Parathyroid adenoma (tissue), 2 donors: ENCODE measurements around the gene GSTM1.
"Not testable (repeated sequence)": the region's sequence is repeated elsewhere in the genome, so short reads cannot be mapped to it uniquely, and the experiment has no call there.

Experiments used
- H2AFZ ChIP-seq: fragments of 300-600 bp; sonication (generic); one replicate; pipeline ENCODE4 v1.7.0; 2017; ENCODE audit warnings: antibody characterized with exemption, mild to moderate bottlenecking
- H3K27ac ChIP-seq: fragments of 300-600 bp; sonication (generic); one replicate; pipeline ENCODE4 v1.7.0; 2017
- H3K27me3 ChIP-seq: fragments of 300-600 bp; sonication (generic); one replicate; pipeline ENCODE4 v1.7.0; 2017; ENCODE audit warnings: low read length; ENCODE audit not compliant: control insufficient read depth, insufficient read depth
- H3K36me3 ChIP-seq: fragments of 300-600 bp; sonication (generic); one replicate; pipeline ENCODE4 v1.7.0; 2017; ENCODE audit warnings: low read length; ENCODE audit not compliant: control insufficient read depth, insufficient read depth
- H3K4me1 ChIP-seq: fragments of 300-600 bp; sonication (generic); one replicate; pipeline ENCODE4 v1.7.0; 2017; ENCODE audit warnings: control low read depth
- H3K4me2 ChIP-seq: fragments of 300-600 bp; sonication (generic); one replicate; pipeline ENCODE4 v1.7.0; 2017; ENCODE audit warnings: low read length
- H3K4me3 ChIP-seq: fragments of 300-600 bp; sonication (generic); one replicate; pipeline ENCODE4 v1.7.0; 2017; ENCODE audit warnings: low read depth, low read length
- H3K79me2 ChIP-seq: fragments of 300-600 bp; sonication (generic); one replicate; pipeline ENCODE4 v1.7.0; 2017; ENCODE audit warnings: control low read depth
- H3K9ac ChIP-seq: fragments of 300-600 bp; sonication (generic); one replicate; pipeline ENCODE4 v1.7.0; 2017; ENCODE audit warnings: mild to moderate bottlenecking
- H3K9me3 ChIP-seq: fragments of 300-600 bp; sonication (generic); one replicate; pipeline ENCODE4 v1.7.0; 2017; ENCODE audit warnings: low read length; ENCODE audit not compliant: control insufficient read depth
- TF ChIP-seq, protein P1 (sequence below): fragments of 300-600 bp; sonication (generic); IDR thresholded peaks from one replicate; pipeline ENCODE4 v1.7.0; 2017; ENCODE audit warnings: antibody characterized with exemption, mild to moderate bottlenecking
- donor health status: primary hyperparathyroidism.

The GSTM1 gene

DNA sequence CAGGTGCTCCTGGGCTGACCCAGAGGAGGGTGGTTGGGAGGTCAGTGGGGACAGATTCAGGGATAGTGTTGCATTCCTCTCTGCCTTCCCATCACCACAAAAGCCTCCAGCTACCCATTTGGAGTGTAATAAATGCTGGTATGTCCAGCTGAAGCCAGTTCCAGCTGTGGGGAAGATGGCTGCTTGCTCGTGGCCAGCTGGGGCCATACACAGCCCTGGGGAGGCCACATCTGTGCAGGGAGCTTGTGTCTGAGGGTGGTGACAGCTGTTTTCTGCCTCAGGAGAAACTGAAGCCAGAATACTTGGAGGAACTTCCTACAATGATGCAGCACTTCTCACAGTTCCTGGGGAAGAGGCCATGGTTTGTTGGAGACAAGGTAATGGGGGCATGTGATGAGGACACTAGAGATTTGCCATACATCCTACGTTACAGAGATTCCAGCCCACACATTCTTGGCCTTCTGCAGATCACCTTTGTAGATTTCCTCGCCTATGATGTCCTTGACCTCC, 29.0 kb upstream of the GSTM1 start:
- Histone ChIP-seq H3K4me3 (no peak overlapping the region), H3K4me2 (no peak overlapping the region), H3K36me3 (no peaks in the 10 kb centered on the region), H3K27ac (no peak overlapping the region), H3K79me2 (no peaks in the 10 kb centered on the region), H3K27me3 (no peaks in the 10 kb centered on the region), H3K9me3 (no peaks in the 10 kb centered on the region), H3K9ac (no peak overlapping the region), H3K4me1 (peaks cover 4% of the 10 kb centered on the region), H2AFZ (no peak overlapping the region)
- TF ChIP-seq, protein P1, sequence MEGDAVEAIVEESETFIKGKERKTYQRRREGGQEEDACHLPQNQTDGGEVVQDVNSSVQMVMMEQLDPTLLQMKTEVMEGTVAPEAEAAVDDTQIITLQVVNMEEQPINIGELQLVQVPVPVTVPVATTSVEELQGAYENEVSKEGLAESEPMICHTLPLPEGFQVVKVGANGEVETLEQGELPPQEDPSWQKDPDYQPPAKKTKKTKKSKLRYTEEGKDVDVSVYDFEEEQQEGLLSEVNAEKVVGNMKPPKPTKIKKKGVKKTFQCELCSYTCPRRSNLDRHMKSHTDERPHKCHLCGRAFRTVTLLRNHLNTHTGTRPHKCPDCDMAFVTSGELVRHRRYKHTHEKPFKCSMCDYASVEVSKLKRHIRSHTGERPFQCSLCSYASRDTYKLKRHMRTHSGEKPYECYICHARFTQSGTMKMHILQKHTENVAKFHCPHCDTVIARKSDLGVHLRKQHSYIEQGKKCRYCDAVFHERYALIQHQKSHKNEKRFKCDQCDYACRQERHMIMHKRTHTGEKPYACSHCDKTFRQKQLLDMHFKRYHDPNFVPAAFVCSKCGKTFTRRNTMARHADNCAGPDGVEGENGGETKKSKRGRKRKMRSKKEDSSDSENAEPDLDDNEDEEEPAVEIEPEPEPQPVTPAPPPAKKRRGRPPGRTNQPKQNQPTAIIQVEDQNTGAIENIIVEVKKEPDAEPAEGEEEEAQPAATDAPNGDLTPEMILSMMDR, result no peak

DNA sequence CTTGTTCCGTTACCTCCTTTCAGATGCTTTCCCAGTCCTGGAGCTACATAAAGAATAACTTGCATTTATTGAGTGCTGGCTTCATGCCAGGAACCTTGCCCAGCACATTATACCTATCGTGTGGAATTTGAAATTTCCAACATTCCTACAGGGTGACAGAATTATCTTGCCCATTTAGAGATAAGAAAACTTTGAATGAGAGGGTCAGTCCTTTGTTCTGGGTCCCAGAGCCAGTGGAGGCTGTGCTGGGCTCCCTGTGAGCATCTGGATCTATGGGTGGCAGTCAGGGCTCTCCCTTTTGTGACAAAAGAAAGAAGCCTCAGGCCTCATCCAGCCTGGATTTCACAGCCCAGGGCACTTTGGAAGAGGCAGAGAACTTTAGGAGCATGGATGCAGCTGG, 28.5 kb upstream of the GSTM1 start:
- H3K79me2 ChIP-seq, result no peaks in the 10 kb centered on the region
- peaks cover 4% of the 10 kb centered on the region for H3K4me1 ChIP-seq
- no peak overlapping the region for H2AFZ ChIP-seq
- no peaks in the 10 kb centered on the region for H3K27me3 ChIP-seq
- TF ChIP-seq, protein P1, result no peak
- H3K9me3 ChIP-seq, result no peaks in the 10 kb centered on the region
- H3K27ac ChIP-seq, result no peak overlapping the region
- no peak overlapping the region for H3K4me3 ChIP-seq
- no peaks in the 10 kb centered on the region for H3K36me3 ChIP-seq
- no peak overlapping the region for H3K9ac ChIP-seq
- peak overlapping the region; percentile 20 for H3K4me2 ChIP-seq

DNA sequence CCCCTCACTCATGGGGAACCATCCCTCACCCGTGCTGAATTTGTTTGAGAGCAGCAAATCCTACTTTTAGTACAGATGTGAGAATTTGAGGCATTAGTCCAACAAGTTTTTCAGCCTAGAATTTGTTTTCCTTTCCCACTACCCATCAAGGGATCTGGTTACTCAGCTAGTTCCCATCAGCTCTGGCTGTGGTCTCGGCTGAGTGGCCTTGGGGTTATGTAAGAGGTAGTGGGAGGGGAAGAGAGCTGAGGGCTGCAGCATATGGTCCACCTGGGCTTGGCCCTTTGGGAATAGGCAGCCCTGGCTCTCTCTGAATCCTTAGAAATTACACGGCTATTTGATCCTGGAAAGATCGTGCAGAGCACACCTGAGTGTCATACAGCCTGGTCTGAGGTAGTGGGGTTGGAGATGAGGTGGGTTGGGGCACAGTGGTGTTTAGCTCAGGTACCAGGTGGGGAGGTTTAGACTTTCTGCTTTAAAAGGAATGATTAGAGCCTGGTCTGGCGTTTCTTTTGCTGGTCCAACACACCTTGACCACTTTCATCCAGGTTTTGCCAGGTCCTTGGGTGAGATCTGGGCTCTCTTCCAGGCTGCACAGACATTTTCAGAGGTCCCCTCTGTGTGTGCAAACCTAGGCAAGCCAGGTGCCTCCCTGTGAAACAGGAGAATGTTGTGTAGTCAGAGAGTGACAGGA, 27.5 kb upstream of the GSTM1 start:
- Histone ChIP-seq H3K79me2 (no peaks in the 10 kb centered on the region), H3K36me3 (no peaks in the 10 kb centered on the region), H3K27ac (no peak overlapping the region), H3K4me1 (peaks cover 4% of the 10 kb centered on the region), H3K4me3 (peak overlapping the region; percentile 22), H3K4me2 (no peak overlapping the region), H3K27me3 (no peaks in the 10 kb centered on the region), H3K9me3 (no peaks in the 10 kb centered on the region), H3K9ac (no peak overlapping the region), H2AFZ (no peak overlapping the region)
- TF ChIP-seq, protein P1, result no peak

DNA sequence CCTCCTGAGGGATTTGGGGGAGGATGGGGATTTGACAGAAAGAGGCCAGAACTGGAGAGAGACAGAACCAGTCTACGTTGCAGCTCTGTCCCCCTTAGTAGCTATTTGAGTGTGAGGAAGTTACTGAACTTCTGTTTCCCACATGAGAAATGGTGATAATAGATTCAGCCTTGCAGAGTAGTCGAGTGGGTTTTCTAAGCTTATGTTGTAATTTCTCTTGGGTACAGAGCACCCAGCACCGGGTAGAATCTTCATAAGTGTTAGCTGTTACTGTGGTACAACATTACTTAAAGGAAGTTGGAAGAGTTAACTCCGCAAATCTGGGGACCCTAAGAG, 27.0 kb upstream of the GSTM1 start:
- H2AFZ ChIP-seq, H3K27ac ChIP-seq, H3K4me1 ChIP-seq, H3K36me3 ChIP-seq, H3K27me3 ChIP-seq, H3K79me2 ChIP-seq, H3K4me2 ChIP-seq, H3K9ac ChIP-seq, H3K9me3 ChIP-seq: not testable (repeated sequence)
- peak overlapping the region; percentile 22 for H3K4me3 ChIP-seq

DNA sequence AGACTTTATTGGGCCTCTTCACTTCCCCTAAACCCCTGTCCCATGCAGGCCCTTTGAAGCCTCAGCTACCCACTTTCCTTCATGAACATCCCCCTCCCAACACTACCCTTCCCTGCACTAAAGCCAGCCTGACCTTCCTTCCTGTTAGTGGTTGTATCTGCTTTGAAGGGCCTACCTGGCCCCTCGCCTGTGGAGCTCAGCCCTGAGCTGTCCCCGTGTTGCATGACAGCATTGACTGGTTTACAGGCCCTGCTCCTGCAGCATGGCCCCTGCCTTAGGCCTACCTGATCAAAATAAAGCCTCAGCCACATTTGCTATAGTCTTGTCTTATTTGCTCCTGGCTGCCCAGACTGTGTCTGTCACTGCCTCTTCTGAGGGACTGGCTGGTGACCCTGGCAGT, 26.2 kb upstream of the GSTM1 start:
- no peak overlapping the region for H2AFZ ChIP-seq
- TF ChIP-seq, protein P1, result no peak
- no peaks in the 10 kb centered on the region for H3K79me2 ChIP-seq
- H3K9ac ChIP-seq, result no peak overlapping the region
- no peaks in the 10 kb centered on the region for H3K36me3 ChIP-seq
- H3K9me3 ChIP-seq, result no peaks in the 10 kb centered on the region
- H3K4me1 ChIP-seq, result peaks cover 4% of the 10 kb centered on the region
- no peak overlapping the region for H3K4me2 ChIP-seq
- H3K4me3 ChIP-seq, result no peak overlapping the region
- H3K27ac ChIP-seq, result no peak overlapping the region
- H3K27me3 ChIP-seq, result no peaks in the 10 kb centered on the region
